GM19025 (cell line): ENCODE measurements around the gene P2RY14.

Source experiments
- ATAC-seq: cut with Tn5 transposase; IDR thresholded peaks from one replicate; pipeline ENCODE4 v1.9.1; 2021; ENCODE audit warnings: mild to moderate bottlenecking, low read depth, moderate library complexity; ENCODE audit not compliant: unreplicated experiment

Gene P2RY14

GRCh38 chr3:151303751-151304150 is 25.4 kb upstream of the P2RY14 start:
- ATAC-seq: no peak

- ATAC-seq: no peak
Measured at GRCh38 chr3:151301787-151302186, 23.4 kb upstream of the P2RY14 start.

- no peak for ATAC-seq
Measured at GRCh38 chr3:151300539-151300938, 22.2 kb upstream of the P2RY14 start.

- ATAC-seq: no peak
Measured at GRCh38 chr3:151299006-151299405, 20.7 kb upstream of the P2RY14 start.

GRCh38 chr3:151297429-151297828 is 19.1 kb upstream of the P2RY14 start:
- no peak for ATAC-seq

- no peak for ATAC-seq
Measured at GRCh38 chr3:151296226-151296625, 17.9 kb upstream of the P2RY14 start.

GRCh38 chr3:151293127-151293526 is 14.8 kb upstream of the P2RY14 start:
- no peak for ATAC-seq

- ATAC-seq: no peak
Measured at GRCh38 chr3:151290673-151291072, 12.3 kb upstream of the P2RY14 start.

- no peak for ATAC-seq
Measured at GRCh38 chr3:151289445-151289844, 11.1 kb upstream of the P2RY14 start.

GRCh38 chr3:151285940-151286339 is 7.6 kb upstream of the P2RY14 start:
- ATAC-seq: no peak

GRCh38 chr3:151283907-151284461 is 5.6 kb upstream of the P2RY14 start:
- ATAC-seq: no peak

- no peak for ATAC-seq
Measured at GRCh38 chr3:151283387-151283786, 5.0 kb upstream of the P2RY14 start.

GRCh38 chr3:151282921-151283320 is 4.6 kb upstream of the P2RY14 start:
- ATAC-seq: no peak

GRCh38 chr3:151281671-151282324 is 3.5 kb upstream of the P2RY14 start:
- ATAC-seq: no peak

GRCh38 chr3:151276687-151277042 is 1.7 kb downstream of the P2RY14 start:
- ATAC-seq: peak; percentile 77

GRCh38 chr3:151276038-151276686 is 2.2 kb downstream of the P2RY14 start:
- peak; percentile 15 for ATAC-seq

- no peak for ATAC-seq
Measured at GRCh38 chr3:151275091-151275490, 3.3 kb downstream of the P2RY14 start.

- no peak for ATAC-seq
Measured at GRCh38 chr3:151269631-151270030, 8.7 kb downstream of the P2RY14 start.

GRCh38 chr3:151268267-151269235 is 9.8 kb downstream of the P2RY14 start:
- no peak for ATAC-seq

- no peak for ATAC-seq
Measured at GRCh38 chr3:151267066-151267465, 11.3 kb downstream of the P2RY14 start.

- ATAC-seq: peak; percentile 99
Measured at GRCh38 chr3:151265866-151266265, 12.5 kb downstream of the P2RY14 start.
